HS-27A (cell line): ENCODE results near the gene SPDYE2.
"Not testable (repeated sequence)": the region's sequence is repeated elsewhere in the genome, so short reads cannot be mapped to it uniquely, and the experiment has no call there.

Experiments used
- DNase-seq: peaks from one replicate; pipeline ENCODE4 v3.0.0-alpha.2; 2012; ENCODE audit warnings: low read depth, missing footprints

SPDYE2 gene

DNA sequence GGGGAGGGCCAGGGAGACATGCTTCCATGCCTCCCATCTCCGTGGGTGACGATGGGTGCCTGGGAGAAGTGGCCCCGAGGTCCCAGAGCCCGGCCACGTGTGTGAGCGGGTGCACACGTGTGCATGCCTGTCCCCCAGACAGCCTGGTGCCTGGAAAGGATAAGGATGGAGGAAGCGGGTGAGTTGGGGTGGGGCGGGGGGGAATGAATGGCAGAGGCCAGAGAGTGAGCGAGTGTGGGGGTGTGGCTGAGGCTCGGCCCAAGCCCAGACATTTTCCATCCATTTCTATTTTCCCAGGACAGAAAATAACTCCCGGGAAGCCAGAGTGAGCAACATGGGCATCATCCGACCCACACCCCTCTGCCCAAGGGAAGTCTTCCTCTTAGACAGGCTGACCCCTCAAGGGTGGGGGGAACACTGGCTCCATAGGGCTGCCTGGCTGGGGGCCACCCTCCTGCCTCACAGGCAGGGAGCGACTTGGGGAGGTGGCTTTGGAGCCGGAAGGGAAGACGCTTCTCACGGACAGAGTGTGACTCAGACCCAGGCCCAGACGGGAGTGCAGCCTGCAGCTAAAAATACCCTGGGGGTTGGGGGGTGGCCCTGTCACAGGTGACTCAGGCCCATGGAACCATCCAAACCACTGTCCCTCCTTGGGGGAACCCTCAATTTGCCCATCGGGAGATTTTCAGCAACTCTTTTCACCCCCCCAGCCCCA, 53.6 kb downstream of the SPDYE2 start:
- DNase-seq: not testable (repeated sequence)

DNA sequence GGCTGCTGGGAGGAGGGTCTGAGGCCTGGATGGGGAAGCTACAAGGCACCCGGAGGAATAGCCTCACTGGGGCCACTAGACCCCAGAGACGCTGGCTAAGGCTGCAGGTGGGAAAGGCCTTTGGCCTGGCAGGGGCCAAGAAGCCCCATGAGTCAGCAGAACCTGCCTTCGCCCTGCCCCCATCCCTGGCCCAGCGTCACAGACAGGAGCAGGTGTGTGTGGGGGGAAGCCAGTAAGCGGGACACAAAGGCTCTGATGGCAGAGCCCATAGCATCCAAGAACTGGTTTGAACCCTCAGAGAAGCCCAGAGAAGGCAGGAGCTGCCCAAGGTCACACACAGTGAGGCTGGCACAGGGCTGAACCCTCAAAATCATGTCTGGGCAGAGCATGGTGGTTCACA, 55.8 kb downstream of the SPDYE2 start:
- not testable (repeated sequence) for DNase-seq

DNA sequence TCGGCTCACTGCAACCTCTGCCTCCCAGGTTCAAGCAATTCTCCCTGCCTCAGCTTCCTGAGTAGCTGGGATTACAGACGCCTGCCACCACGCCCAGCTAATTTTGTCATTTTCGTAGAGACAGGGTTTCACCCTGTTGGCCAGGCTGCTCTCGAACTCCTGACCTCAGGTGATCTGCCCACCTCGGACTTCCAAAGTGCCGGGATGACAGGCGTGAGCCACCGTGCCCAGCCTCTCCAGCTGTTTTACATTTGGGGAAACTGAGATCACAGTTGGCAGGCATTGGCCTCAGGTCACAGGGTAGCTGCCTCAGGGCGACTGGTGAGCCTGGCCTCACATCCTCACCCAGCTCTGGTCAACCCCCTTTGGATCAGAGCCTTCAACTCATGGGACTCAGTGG, 58.7 kb downstream of the SPDYE2 start:
- not testable (repeated sequence) for DNase-seq

DNA sequence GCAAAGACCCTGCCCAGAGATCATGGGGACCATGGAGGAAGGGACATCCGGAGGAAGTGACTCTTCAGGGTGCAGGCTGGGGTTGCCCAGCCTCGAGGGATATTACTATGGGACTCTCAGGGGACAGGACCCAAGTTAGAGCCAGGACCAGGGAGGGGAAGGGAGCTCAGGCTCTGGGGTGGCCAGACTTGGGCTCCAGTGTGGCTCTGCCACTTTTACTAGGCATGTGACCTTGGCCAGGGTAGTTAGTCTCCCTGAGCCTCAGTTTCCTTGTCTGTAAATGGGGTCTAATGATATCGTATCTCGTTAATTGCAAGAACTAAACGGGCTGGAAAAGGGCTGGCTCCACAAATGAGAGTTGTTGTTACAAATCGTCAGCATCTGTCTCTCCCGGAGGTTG, 59.4 kb downstream of the SPDYE2 start:
- not testable (repeated sequence) for DNase-seq

DNA sequence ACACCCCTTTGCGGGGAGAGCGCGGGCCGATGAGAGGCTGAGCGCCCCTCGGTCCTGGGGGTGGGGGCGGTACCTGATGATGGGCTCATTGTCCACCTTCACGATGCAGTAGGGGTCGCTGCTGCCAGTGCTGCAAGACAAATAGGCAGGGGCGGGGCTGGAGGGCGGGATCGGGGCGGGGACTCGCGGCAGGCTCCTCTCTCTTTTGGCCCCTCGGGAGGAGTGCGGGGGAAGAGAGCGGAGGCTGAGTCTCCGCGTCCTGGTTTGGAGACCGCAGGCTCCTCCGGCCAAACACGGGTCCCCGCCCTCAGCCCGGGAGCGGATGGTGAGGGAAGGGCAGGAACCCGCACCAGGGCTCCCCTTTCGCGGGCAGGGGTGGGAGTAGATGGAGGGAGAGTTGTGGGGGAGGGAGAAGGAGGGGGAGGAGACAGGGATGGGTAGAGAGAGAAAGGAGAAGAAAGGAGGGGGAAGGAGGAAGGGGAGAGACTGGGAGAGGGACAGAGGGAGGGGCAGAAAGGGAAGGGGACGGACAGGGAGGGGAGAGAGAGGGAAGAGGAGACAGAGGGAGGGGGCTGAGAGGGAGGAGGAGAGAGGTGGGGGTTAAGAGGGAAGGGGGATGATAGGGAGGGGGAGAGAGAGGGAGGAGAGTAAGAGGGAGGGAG, 60.1 kb downstream of the SPDYE2 start:
- not testable (repeated sequence) for DNase-seq

DNA sequence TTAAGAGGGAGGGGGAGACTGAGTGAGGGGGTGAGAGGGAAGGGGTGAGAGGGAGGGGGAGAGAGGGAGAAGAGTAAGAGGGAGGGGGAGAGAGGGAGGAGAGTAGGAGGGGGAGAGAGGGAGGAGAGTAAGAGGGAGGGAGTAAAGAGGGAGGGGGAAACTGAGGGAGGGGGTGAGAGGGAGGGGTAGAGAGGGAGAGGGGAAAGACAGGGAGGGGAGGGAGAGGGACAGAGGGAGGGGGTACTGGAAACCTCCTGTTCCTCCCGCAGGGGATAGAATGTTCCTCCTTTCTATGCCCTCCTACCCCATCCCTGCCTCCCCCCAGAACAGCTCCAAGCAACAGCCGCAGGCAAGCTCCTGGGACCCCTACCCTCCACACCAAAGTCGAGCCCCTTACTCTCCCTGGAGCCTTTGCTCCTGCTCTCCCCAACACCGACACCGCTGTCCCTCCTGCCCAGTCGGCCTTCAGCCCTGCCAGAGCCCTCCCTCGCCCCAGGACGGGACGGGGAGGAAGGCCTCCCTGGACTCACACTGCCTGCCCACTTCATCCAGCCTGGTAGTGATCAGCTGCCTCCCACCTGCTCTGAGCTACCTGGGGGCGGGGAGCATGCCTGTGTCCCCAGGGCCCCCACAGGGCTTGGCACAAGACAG, 60.8 kb downstream of the SPDYE2 start:
- DNase-seq: not testable (repeated sequence)
